GM18526 (cell line): ENCODE data around the gene SPON2.

Experiments used
- POLR2A ChIP-seq: IDR thresholded peaks from 3 replicates; pipeline ENCODE4 v1.6.1; 2011; ENCODE audit not compliant: insufficient read length; ENCODE audit errors: extremely low read depth

SPON2 gene

GRCh38 chr4:1211891-1212545, 39.6 kb upstream of the SPON2 start:
- TF ChIP-seq POLR2A, result no peak

- TF ChIP-seq POLR2A, result no peak
Measured at GRCh38 chr4:1211371-1211770, 39.0 kb upstream of the SPON2 start.

- no peak for TF ChIP-seq POLR2A
Measured at GRCh38 chr4:1210971-1211370, 38.6 kb upstream of the SPON2 start.

GRCh38 chr4:1210241-1210841, 38.0 kb upstream of the SPON2 start:
- no peak for TF ChIP-seq POLR2A

- TF ChIP-seq POLR2A, result no peak
Measured at GRCh38 chr4:1209821-1210220, 37.4 kb upstream of the SPON2 start.

- TF ChIP-seq POLR2A, result no peak
Measured at GRCh38 chr4:1208970-1209704, 36.8 kb upstream of the SPON2 start.

GRCh38 chr4:1208266-1208961, 36.0 kb upstream of the SPON2 start:
- TF ChIP-seq POLR2A, result no peak

- TF ChIP-seq POLR2A, result no peak
Measured at GRCh38 chr4:1207603-1208265, 35.4 kb upstream of the SPON2 start.

GRCh38 chr4:1207157-1207470, 34.7 kb upstream of the SPON2 start:
- TF ChIP-seq POLR2A, result no peak

- no peak for TF ChIP-seq POLR2A
Measured at GRCh38 chr4:1206299-1207156, 34.1 kb upstream of the SPON2 start.

GRCh38 chr4:1205586-1206298, 33.4 kb upstream of the SPON2 start:
- no peak for TF ChIP-seq POLR2A

- no peak for TF ChIP-seq POLR2A
Measured at GRCh38 chr4:1204828-1205585, 32.6 kb upstream of the SPON2 start.

- TF ChIP-seq POLR2A, result no peak
Measured at GRCh38 chr4:1204286-1204827, 32.0 kb upstream of the SPON2 start.
